K562 (cell line): ENCODE data around the gene ARL13A. TPM values are rescaled to one million over a fixed set of nuclear protein-coding genes. Genes with fewer than 3 reads are reported as not detected.

Experiments used
- ATAC-seq: fragments of 200-7000 bp; cut with Tn5 transposase; 3 replicates; pipeline ENCODE4 v1.9.1; 2020; ENCODE audit warnings: moderate library complexity
- BruUV-seq: library from RNA; stranded (reverse); fragments of 400-500 nt; replicated peaks from 2 replicates; lab custom pipeline; 2021; lab: Mats Ljungman, UMichigan
- CTCF ChIA-PET: fragments of 300-600 bp; formaldehyde crosslinking; extraction: SDS; loops from one replicate; lab custom pipeline; 2021; ENCODE audit warnings: low intra/inter-chr PET ratio; lab: Yijun Ruan, JAX
- POLR2A ChIA-PET: fragments of 300-600, 350-650 bp; sonication (Branson Sonifier 250); formaldehyde crosslinking; extraction: SDS; loops from one replicate; lab custom pipeline; 2021; ENCODE audit warnings: antibody characterized with exemption, inconsistent platforms; lab: Yijun Ruan, JAX
- DNase-seq, 4 experiments: peaks; one replicate each; pipeline versions ENCODE4 v3.0.0 to v3.0.0-alpha.2; 2011 to 2018; ENCODE audit warnings: low spot score in 3 of 4, mixed read lengths in 3 of 4; ENCODE audit errors: extremely low read depth in 1 of 4
- FAIRE-seq: peaks from 2 replicates; lab custom pipeline; 2011; peaks lifted over from hg19 to GRCh38; lab: Jason Lieb, UNC
- H2AFZ ChIP-seq: 2 replicates; pipeline ENCODE4 v1.6.0; 2011; ENCODE audit warnings: low read depth, low read length, control low read depth, inconsistent platforms
- H3K27ac ChIP-seq: fragments of 200-600 bp; 3 replicates; pipeline ENCODE4 v1.8.0; 2011; ENCODE audit warnings: low read depth, mild to moderate bottlenecking, control low read depth, inconsistent platforms, low read length, moderate library complexity, mixed read lengths; ENCODE audit errors: extremely low read depth
- H3K27me3 ChIP-seq, 2 experiments: fragments of 300-600 bp in 1 of 2; 2 replicates in 1 of 2; 3 replicates in 1 of 2; pipeline versions ENCODE4 v1.6.0 to v1.8.0; 2011; ENCODE audit warnings: inconsistent platforms in 2 of 2, low read length in 2 of 2, mild to moderate bottlenecking in 1 of 2, mixed read lengths in 1 of 2, moderate library complexity in 1 of 2; ENCODE audit not compliant: control insufficient read depth in 2 of 2, insufficient read depth in 2 of 2
- H3K36me3 ChIP-seq: fragments of 300-600 bp; 3 replicates; pipeline ENCODE4 v1.8.0; 2011; ENCODE audit warnings: mild to moderate bottlenecking, low read length, inconsistent platforms; ENCODE audit not compliant: control insufficient read depth, insufficient read depth
- H3K4me1 ChIP-seq, 2 experiments: fragments of 200-600 bp in 1 of 2; replicated peaks in 1 of 2; 2 replicates in 1 of 2; 3 replicates in 1 of 2; pipeline versions ENCODE4 v1.5.1 to v1.8.0; 2011; ENCODE audit warnings: inconsistent platforms in 2 of 2, low read length in 2 of 2, mild to moderate bottlenecking in 1 of 2, mixed read lengths in 1 of 2, moderate library complexity in 1 of 2; ENCODE audit not compliant: control insufficient read depth in 2 of 2, insufficient read depth in 2 of 2
- H3K4me2 ChIP-seq: 2 replicates; pipeline ENCODE4 v1.6.1; 2011; ENCODE audit warnings: low read length, control low read depth, inconsistent platforms, mixed read lengths; ENCODE audit not compliant: insufficient read depth
- H3K4me3 ChIP-seq: fragments of 200-600 bp; sonication (generic), shearing (Covaris generic); 2 replicates; pipeline ENCODE4 v1.5.1; 2016; ENCODE audit warnings: control low read depth, inconsistent platforms
- H3K79me2 ChIP-seq: fragments of 200-600 bp; 3 replicates; pipeline ENCODE4 v1.8.0; 2011; ENCODE audit warnings: low read length, inconsistent platforms; ENCODE audit not compliant: control insufficient read depth, insufficient read depth
- H3K9ac ChIP-seq, 2 experiments: 2 replicates each; pipeline versions ENCODE4 v1.6.0 to v1.6.1; 2011; ENCODE audit warnings: low read depth in 2 of 2, low read length in 2 of 2, control low read depth in 1 of 2, inconsistent platforms in 1 of 2, mild to moderate bottlenecking in 1 of 2, mixed read lengths in 1 of 2; ENCODE audit not compliant: insufficient read depth in 1 of 2
- H3K9me1 ChIP-seq: one replicate; pipeline ENCODE4 v1.6.0; 2011; ENCODE audit warnings: inconsistent platforms, mild to moderate bottlenecking, low read length, moderate library complexity; ENCODE audit not compliant: control insufficient read depth, insufficient read depth
- H3K9me3 ChIP-seq: replicated peaks from 2 replicates; pipeline ENCODE4 v1.5.1; 2011; ENCODE audit warnings: low read depth, low read length, inconsistent platforms; ENCODE audit not compliant: control insufficient read depth, insufficient read depth
- H4K20me1 ChIP-seq: replicated peaks from 2 replicates; pipeline ENCODE4 v1.6.1; 2011; ENCODE audit warnings: low read length, inconsistent platforms, mixed read lengths; ENCODE audit not compliant: control insufficient read depth, insufficient read depth
- ARID3B ChIP-seq: fragments of 250-450 bp; sonication (Bioruptor Pico); IDR thresholded peaks from 2 replicates; pipeline ENCODE4 v1.4.0; 2020; ENCODE audit warnings: borderline replicate concordance
- CBFB ChIP-seq: sonication (generic); formaldehyde crosslinking; IDR thresholded peaks from 2 replicates; pipeline ENCODE4 v1.4.0; 2020; ENCODE audit warnings: mild to moderate bottlenecking, missing genetic modification reagents
- RBM15 ChIP-seq: fragments of 200-400 bp; formaldehyde crosslinking; IDR thresholded peaks from 2 replicates; pipeline ENCODE4 v1.6.1; 2018; ENCODE audit warnings: mild to moderate bottlenecking, low read length, moderate library complexity; ENCODE audit not compliant: insufficient read depth
- SNAPC5 ChIP-seq: fragments of 250-450 bp; sonication (Bioruptor Pico); IDR thresholded peaks from 2 replicates; pipeline ENCODE4 v1.8.0; 2021; ENCODE audit warnings: moderate library complexity, mild to moderate bottlenecking, inconsistent platforms
- XRCC4 ChIP-seq: IDR thresholded peaks from one replicate; pipeline ENCODE4 v1.6.1; 2011; ENCODE audit not compliant: insufficient read depth, insufficient read length; ENCODE audit errors: extremely low read depth
- ZNF184 ChIP-seq: sonication (generic); formaldehyde crosslinking; IDR thresholded peaks from 2 replicates; pipeline ENCODE4 v1.5.0; 2020; ENCODE audit warnings: missing genetic modification reagents
- ZNF592 ChIP-seq: fragments of 450-650 bp; IDR thresholded peaks from 2 replicates; pipeline ENCODE4 v1.6.1; 2017; ENCODE audit warnings: antibody characterized with exemption, mild to moderate bottlenecking
- WGBS: fragments of 100-300 bp; shearing (Covaris generic); methylation state at CpG from one replicate; pipeline ENCODE4 v1.1.6; 2016; ENCODE audit warnings: low coverage, mixed read lengths; ENCODE audit not compliant: insufficient coverage; ENCODE audit errors: missing lambda C conversion rate; 5-methylcytosine and 5-hydroxymethylcytosine counted together
- in situ Hi-C: fragments of 300-500 bp; cut with MboI; formaldehyde crosslinking; loops from 4 replicates; pipeline ENCODE4 v1.15.0; 2018; ENCODE audit warnings: inconsistent platforms, mixed read lengths
- intact Hi-C: fragments of 100-400 bp; cut with micrococcal nuclease; formaldehyde crosslinking; loops from 2 replicates; pipeline ENCODE4 v1.14.2; 2022
- polyA plus RNA-seq, 8 experiments: library from polyadenylated mRNA; depleted of rRNA in 4 of 8; stranded (reverse) in 5 of 8; unstranded in 3 of 8; fragments of >200 nt; fragmentation: Nextera tagmentation in 2 of 8; fragmentation: Illumina TruSeq in 1 of 8; extraction: Ambion mirVana in 2 of 8; extraction: Trizol in 1 of 8; gene quantifications; 2 replicates each; pipeline versions ENCODE4 v1.2.1 to v1.2.3, GENCODE V29; 2011 to 2014; ENCODE audit warnings: inconsistent platforms in 1 of 8, missing spikeins in 1 of 8
- total RNA-seq, 7 experiments: library from RNA; depleted of rRNA in 6 of 7; stranded (reverse); fragments of >200 nt in 6 of 7; fragmentation: Illumina TruSeq in 2 of 7; extraction: Trizol in 2 of 7; gene quantifications; 2 replicates each; pipeline versions ENCODE4 v1.2.1 to v1.2.3, GENCODE V29; 2011 to 2021; ENCODE audit warnings: low replicate concordance in 1 of 7

The ARL13A gene
- total and polyA plus RNA-seq, 9 of the 15 experiments (the other 6 are each of a cell fraction or from before 2014, with no cell fraction given) = not detected

- FAIRE-seq (no peak), DNase-seq (no peak), ATAC-seq (no peak)
- no peak for TF ChIP-seq ZNF184
- TF ChIP-seq SNAPC5 (CRISPR knock-in tag) = no peak
- TF ChIP-seq ARID3B (CRISPR knock-in tag) = no peak
- TF ChIP-seq ZNF592 = no peak
- TF ChIP-seq XRCC4 = no peak
- TF ChIP-seq CBFB = no peak
- no peak for TF ChIP-seq RBM15
- no peak overlapping the region for H3K9ac ChIP-seq
- no peak overlapping the region for H2AFZ ChIP-seq
- ChIA-PET POLR2A (interaction anchor here (0.5 kb wide), 1 partner anchor 15 kb away, joined by 3 read pairs; no protein-coding TSS in a partner anchor), CTCF (no interaction called here)
- no peaks in the 10 kb centered on the region for H3K27me3 ChIP-seq
- no peaks in the 10 kb centered on the region for H3K9me1 ChIP-seq
- no peaks in the 10 kb centered on the region for H3K4me1 ChIP-seq
- in situ Hi-C loops = no loop called here
- H3K79me2 ChIP-seq = no peaks in the 10 kb centered on the region
- H3K9me3 ChIP-seq = no peaks in the 10 kb centered on the region
- WGBS = 0% methylated on average over 3 of the region's 3 CpGs
- no peaks in the 10 kb centered on the region for H4K20me1 ChIP-seq
- intact Hi-C loops = no loop called here
- no peak overlapping the region for H3K27ac ChIP-seq
- no TSS peak for BruUV-seq
- H3K4me2 ChIP-seq = no peak overlapping the region
- H3K4me3 ChIP-seq = no peak overlapping the region
- H3K36me3 ChIP-seq = no peaks in the 10 kb centered on the region
These were observed 5.7 kb downstream of the ARL13A start for GRCh38 chrX:100975212-100975611.
